Stimulated activated CD4-positive, alpha-beta T cell treated with anti-CD3 and anti-CD28 coated beads, Interleukin-1b, Interleukin-23, amount 100 ng/mL, for 24 hours (primary cell): ENCODE results near the gene ZNF184.

Source experiments
- DNase-seq, 4 experiments: peaks; one replicate each; pipeline ENCODE4 v3.0.0-alpha.2; 2020; ENCODE audit warnings: low read depth in 4 of 4, low spot score in 1 of 4

ZNF184 gene

DNA sequence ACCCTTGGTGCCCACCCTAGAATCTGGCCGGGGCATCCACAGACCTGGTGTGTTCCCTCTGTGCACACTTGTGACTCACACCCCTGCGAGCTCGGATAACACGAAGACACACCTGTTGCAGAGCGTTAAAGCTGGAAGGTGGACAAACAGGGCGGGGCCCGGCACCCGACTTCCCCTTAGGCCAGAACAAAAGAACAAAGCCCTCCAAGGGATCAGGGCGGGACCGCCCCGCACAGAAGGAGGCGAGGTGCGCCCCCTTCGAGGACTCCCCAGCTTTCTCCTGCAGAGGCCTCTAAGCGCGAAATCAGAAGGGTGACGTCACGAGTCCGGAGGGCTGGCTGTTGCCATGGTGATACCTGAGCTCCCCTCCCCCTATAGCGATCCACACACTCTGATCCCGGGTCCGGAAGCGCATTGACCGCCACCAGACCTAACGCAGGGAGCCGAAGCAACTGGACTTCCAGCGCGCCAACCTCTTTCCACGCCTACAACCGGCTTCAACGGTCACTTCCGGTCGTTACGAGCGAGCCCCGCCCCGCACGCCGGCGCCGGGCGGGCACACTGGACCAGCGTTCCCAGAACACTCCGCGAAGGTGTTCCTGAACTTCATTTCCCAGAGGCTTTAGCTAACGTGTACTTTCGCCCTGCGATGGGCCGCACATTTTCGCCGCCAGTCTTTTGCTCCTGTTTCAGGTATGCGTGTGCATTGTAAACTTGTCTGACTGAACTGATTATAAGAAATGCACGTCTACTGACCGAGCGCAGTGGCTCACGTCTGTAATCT is at the start of gene ZNF184:
TSS of gene ZNF184 (minus strand) at position 489 of the 784 bp plus-strand sequence. CDS start 811 bp downstream, outside the sequence.
- peak; percentile 57 to 79 (median 64) for DNase-seq

- DNase-seq = peak in 3 of 4 experiments; percentile 48 to 57 (median 52)
Observed at GRCh38 chr6:27518881-27519795, 46.2 kb upstream of the ZNF184 start.

DNA sequence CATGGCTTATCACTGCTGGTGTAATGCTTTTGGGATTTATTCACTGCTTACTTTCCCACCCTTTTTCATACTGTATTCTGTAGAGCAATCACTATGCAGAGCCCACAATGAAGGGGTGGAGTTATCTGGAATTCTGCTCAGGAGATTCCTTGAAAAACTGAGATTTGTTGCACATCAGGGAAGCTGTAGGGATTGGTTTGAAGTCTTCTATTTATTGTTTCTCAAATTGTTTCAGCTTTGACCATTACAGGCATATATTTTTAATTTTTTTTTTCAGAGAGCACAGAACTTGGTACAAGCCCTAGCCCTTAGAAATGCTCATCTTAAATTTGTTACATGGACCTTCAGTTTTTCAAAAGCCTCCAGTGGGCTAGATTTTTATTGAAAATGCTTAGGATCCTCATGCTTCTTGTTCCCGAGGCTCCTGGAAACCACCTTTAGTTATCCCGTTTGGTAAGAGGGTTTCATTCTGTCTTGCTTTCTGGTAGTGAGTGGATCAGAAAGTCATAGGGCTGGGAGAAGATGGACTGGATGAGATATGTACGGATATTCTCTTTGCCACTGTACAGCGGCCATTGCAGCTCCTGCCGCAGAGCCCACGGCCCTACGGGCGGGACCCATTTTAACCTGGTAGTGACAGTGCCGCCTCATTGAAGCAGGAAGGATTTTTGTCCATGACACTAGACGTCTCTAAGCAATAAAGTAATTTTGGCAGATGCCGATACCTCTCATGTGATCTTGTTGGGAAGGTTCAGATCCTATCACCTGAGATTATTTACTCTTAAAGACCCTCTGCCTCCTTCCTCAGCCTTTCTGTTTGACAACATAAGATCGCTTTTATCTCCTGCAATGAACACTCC is 45.3 kb upstream of the ZNF184 start:
- DNase-seq = no peak

GRCh38 chr6:27517238-27517637 is 44.3 kb upstream of the ZNF184 start:
- DNase-seq = no peak

GRCh38 chr6:27514906-27515495 is 42.1 kb upstream of the ZNF184 start:
- no peak for DNase-seq

DNA sequence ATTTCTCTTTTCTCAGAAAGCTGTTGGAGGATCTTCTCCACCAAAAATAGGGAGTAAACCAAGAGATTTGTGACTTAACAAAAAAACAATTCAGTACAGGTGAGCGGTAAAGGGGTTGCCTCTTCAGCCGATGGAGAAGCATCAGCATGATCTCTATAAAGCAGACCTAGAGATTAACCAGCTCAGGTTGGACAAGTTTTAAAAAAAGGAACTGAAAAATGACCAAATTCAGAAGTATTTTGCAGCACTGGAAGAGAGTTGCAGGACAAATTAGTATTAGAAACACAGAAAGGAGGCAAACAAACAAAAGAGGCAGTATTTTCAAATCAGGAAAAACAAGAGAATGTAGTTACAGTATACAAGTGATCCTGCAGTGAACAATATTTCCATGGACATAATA is 39.6 kb upstream of the ZNF184 start:
- no peak for DNase-seq

DNA sequence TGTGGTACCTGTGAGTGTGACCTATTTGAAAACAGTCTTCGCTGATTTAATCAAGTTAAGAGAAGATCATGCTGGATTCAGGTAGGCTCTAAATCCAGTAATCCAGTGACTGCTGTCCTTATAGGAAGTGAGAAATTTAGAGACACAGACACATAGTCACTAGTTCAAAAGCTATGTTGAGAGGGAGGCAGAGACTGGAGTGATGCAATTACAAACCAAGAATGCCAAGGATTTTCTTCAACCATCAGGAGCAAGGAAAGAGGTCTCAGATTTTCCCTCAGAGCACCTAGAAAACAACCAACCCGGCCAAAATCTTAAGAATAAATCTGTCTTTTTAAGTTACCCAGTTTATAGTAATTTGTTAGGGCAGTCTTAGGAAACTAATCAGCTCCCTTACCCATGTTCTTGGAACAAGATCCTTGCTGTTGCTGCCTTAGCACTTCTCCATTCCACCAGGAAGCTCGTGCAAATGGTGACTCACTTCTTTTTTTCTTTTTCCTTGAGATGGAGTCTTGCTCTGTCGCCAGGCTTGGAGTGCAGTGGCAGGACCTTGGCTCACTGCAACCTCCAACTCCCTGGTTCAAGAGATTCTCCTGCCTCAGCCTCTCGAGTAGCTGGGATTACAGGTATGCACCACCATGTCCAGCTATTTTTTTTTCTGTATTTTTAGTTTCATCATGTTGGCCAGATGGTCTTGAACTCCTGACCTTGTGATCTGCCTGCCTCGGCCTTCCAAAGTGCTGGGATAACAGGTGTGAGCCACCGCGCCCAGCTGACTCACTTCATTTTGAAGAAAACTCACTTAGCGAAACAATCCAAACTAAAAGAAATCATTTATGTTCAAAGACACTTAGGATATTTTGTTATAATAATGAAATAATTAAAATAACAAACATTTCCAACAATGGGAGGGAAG is 34.4 kb upstream of the ZNF184 start:
- DNase-seq = no peak

- peak in 2 of 4 experiments; percentile 21 to 32 for DNase-seq
Observed at GRCh38 chr6:27505209-27506027, 32.5 kb upstream of the ZNF184 start.

DNA sequence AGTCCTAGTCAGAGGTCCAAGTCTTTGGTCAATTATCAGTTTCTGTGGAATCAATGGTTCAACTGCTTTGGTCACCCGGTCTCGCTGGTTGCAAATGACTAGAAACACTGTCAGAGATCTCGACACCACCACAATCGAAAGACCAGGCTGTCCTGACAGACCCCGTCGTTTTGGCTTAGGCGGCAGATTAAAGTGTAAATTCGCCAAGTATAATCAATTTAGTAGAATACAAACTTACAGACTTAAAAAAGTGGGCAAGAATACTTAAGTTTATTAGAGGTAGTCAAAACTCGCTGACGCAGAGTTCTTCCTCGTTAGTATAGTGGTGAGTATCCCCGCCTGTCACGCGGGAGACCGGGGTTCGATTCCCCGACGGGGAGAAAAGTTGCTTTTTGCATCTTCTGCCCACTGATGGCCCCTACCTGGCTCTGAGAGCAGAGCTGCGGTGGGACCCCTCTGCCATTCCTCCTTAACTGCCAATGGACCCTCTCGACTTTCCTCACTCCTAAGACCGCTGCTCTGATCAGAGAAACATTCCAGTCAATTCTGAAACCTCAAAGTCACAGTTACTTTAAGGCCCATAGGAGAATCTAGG is 30.6 kb upstream of the ZNF184 start:
- DNase-seq = peak; percentile 62 to 85 (median 76)

DNA sequence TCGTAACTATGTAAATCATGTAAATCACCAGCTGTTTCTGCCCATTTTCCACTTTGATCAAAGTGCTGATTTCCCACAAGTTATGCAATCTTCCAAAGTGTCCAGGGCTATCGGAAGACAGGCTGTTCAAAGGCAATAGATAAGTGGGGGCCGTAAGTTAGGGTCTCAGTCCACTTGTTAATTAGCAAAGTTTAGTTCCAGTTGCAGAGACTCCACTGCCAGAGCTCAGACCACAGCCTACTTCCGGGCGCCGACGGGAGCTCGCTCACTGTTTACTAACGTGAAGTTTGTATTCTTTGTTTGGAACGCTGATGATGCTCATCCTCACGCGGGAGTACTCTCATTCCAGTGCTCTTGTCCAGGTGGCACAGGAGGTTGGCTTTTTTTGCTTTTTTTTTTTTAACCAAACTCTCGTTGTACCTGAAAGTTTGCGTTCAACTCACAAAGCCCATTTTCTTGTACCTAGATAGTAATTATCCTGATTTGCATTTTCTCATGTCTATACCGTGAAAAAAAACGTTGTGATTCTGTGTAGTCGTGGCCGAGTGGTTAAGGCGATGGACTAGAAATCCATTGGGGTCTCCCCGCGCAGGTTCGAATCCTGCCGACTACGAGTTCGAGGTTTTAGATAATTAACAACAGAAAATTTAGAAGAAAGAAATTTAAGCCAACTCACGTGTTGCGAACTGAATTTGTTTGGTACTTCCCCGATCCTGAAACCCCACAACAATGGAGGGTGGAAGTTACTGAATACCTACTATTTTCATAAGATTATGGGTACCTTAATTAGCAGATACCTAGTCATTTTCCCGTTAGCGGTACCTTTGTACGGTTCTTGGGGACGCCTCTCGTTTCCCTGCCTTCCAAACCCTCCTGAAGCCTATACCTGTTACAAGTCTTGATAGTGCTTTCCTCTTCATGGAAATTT is 29.9 kb upstream of the ZNF184 start:
- DNase-seq = peak; percentile 52 to 75 (median 62)

- no peak for DNase-seq
Observed at GRCh38 chr6:27501187-27501586, 28.3 kb upstream of the ZNF184 start.

- no peak for DNase-seq
Observed at GRCh38 chr6:27500177-27500576, 27.3 kb upstream of the ZNF184 start.

DNA sequence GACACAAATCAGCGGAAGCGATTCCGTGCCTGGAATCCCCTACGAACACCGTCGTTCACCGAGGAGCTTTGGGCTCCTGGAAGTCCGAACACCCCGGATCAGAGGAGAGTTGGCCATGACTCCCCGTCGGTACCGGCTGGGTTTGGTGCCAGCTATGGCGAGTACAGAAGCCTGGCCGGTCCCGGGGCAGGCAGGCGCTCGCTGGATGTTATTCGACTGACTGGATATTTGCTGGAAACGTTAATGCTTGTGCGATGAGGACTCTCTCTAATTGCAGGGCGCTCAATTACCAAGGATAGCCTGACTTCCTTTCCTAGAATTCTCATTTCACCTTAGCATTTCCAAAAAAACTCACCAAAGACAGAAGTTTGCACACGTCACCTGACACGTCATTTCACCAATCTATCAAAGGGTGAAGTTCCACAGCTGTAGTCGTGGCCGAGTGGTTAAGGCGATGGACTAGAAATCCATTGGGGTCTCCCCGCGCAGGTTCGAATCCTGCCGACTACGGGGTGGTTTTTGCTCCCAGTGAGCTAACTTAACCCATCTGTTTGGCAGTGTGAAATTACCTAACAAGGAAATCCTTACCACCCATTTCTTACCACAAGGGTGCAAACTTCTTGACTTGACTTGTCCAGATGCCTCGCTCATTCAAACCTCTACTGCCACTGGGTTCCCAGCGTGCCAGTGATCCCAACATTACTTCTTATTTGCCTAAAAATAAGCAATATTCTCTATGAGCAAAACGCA is 22.7 kb upstream of the ZNF184 start:
- peak; percentile 45 to 79 (median 65) for DNase-seq

- DNase-seq = no peak
Observed at GRCh38 chr6:27494987-27495385, 22.1 kb upstream of the ZNF184 start.

- no peak for DNase-seq
Observed at GRCh38 chr6:27494103-27494502, 21.2 kb upstream of the ZNF184 start.

DNA sequence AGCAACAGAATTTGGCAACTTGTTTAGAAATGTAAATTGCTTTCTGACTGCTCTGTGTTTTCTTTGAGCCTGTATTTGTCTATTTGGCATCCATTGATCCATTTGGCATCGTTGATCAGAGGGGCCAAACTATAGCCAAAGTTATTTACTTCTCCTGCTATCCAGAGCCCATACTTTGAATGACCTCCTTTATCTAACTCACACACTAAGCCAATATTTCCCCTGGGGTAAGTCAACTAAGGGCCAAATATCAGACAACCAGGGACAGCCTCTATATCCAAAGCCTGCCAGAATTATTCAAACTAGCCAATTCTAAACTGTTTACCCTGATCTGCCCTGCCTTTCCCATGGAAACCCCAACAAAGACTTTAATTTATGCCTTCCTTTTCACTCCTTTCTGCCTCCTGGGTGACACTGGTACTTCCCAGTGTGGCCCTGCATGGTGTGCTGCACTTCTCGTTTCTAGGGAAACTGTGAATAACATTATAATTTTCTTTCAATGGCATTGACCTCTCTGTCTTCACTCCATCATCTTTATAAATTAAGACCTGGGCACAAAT is 19.8 kb upstream of the ZNF184 start:
- DNase-seq = no peak
